Colonic mucosa (tissue), 4 donors: ENCODE results near the gene ADGRD1. TPM values are rescaled to one million over a fixed set of nuclear protein-coding genes. Genes with fewer than 3 reads are reported as not detected.

ENCODE experiments used
- DNase-seq: peaks from one replicate; pipeline ENCODE4 v3.0.0-alpha.2; 2020
- H3K27ac ChIP-seq: fragments of 200-600 bp; one replicate; pipeline ENCODE4 v1.8.0; 2021
- H3K27me3 ChIP-seq: fragments of 200-600 bp; one replicate; pipeline ENCODE4 v1.8.0; 2021
- H3K36me3 ChIP-seq: fragments of 200-600 bp; one replicate; pipeline ENCODE4 v1.8.0; 2021
- H3K4me1 ChIP-seq: fragments of 200-600 bp; one replicate; pipeline ENCODE4 v1.8.0; 2021; ENCODE audit warnings: mild to moderate bottlenecking
- H3K4me3 ChIP-seq: fragments of 200-600 bp; one replicate; pipeline ENCODE4 v1.8.0; 2021
- H3K9ac ChIP-seq, 2 donors: one replicate each; pipeline ENCODE4 v1.7.0; 2013; ENCODE audit warnings: control low read depth in 2 of 2, low read depth in 2 of 2, low read length in 2 of 2
- H3K9me3 ChIP-seq: fragments of 200-600 bp; one replicate; pipeline ENCODE4 v1.8.0; 2021
- CTCF ChIP-seq: fragments of 200-600 bp; IDR thresholded peaks from one replicate; pipeline ENCODE4 v1.8.0; 2022; ENCODE audit warnings: antibody characterized with exemption, mild to moderate bottlenecking
- intact Hi-C: fragments of 100-400 bp; cut with DNase I; formaldehyde crosslinking; loops from one replicate; pipeline ENCODE4 v1.14.1; 2022
- total RNA-seq, 2 donors: library from RNA; stranded (reverse); fragmentation: NEBNext Ultra II Directional in 1 of 2; extraction: Animal tissue kit (Norgen Biotek cat#: 25700) in 1 of 2; gene quantifications; one replicate each; pipeline ENCODE4 v1.2.1, GENCODE V29; 2021
- donor health status: healthy.
- donor health status: DM: no; HTN: no; CAD: no.
- donor health status: DM: no; HTN: no; CAD: no.

Gene ADGRD1
- total RNA-seq, 2 donors from 2014 or later: 3.5 to 3.6 TPM

- no peaks in the 10 kb centered on the region for H3K9me3 ChIP-seq
- H3K27ac ChIP-seq: no peak overlapping the region
- H3K4me3 ChIP-seq: no peak overlapping the region
- TF ChIP-seq CTCF: no peak
- no peaks in the 10 kb centered on the region for H3K36me3 ChIP-seq
- H3K27me3 ChIP-seq: no peaks in the 10 kb centered on the region
- intact Hi-C loops: no loop called here
- no peaks in the 10 kb centered on the region for H3K4me1 ChIP-seq
- no peak for DNase-seq
- no peak overlapping the region for H3K9ac ChIP-seq
These were observed 12.8 kb downstream of the ADGRD1 start for GRCh38 chr12:130966443-130967030.

- Histone ChIP-seq H3K27ac (no peak overlapping the region), H3K4me3 (no peak overlapping the region), H3K9me3 (no peaks in the 10 kb centered on the region), H3K4me1 (no peaks in the 10 kb centered on the region), H3K27me3 (no peaks in the 10 kb centered on the region), H3K36me3 (no peaks in the 10 kb centered on the region), H3K9ac (no peak overlapping the region)
- intact Hi-C loops: no loop called here
- no peak for DNase-seq
- no peak for TF ChIP-seq CTCF
These were observed 13.9 kb downstream of the ADGRD1 start for GRCh38 chr12:130967636-130968035.

GRCh38 chr12:130968611-130969010 lies 14.9 kb downstream of the ADGRD1 start:
- Histone ChIP-seq H3K27ac (no peak overlapping the region), H3K27me3 (no peaks in the 10 kb centered on the region), H3K4me3 (no peak overlapping the region), H3K9ac (no peak overlapping the region), H3K36me3 (no peaks in the 10 kb centered on the region), H3K9me3 (no peaks in the 10 kb centered on the region), H3K4me1 (no peaks in the 10 kb centered on the region)
- no peak for DNase-seq
- TF ChIP-seq CTCF: no peak
- intact Hi-C loops: no loop called here

GRCh38 chr12:130969223-130969622 lies 15.5 kb downstream of the ADGRD1 start:
- Histone ChIP-seq H3K4me1 (no peaks in the 10 kb centered on the region), H3K27ac (no peak overlapping the region), H3K27me3 (no peaks in the 10 kb centered on the region), H3K9me3 (no peaks in the 10 kb centered on the region), H3K36me3 (no peaks in the 10 kb centered on the region), H3K4me3 (no peak overlapping the region), H3K9ac (no peak overlapping the region)
- no peak for DNase-seq
- no peak for TF ChIP-seq CTCF
- intact Hi-C loops: no loop called here

GRCh38 chr12:130970165-130970907 lies 16.6 kb downstream of the ADGRD1 start:
- H3K36me3 ChIP-seq: no peaks in the 10 kb centered on the region
- no peak for DNase-seq
- no peak for TF ChIP-seq CTCF

More at GRCh38 chr12:130970165-130970907, 16.6 kb downstream of the ADGRD1 start:
- no peaks in the 10 kb centered on the region for H3K27me3 ChIP-seq
- no peak overlapping the region for H3K27ac ChIP-seq
- no peaks in the 10 kb centered on the region for H3K4me1 ChIP-seq
- H3K9ac ChIP-seq: no peak overlapping the region
- H3K9me3 ChIP-seq: no peaks in the 10 kb centered on the region
- intact Hi-C loops: no loop called here
- H3K4me3 ChIP-seq: no peak overlapping the region
